Measurements from ENCODE around the gene ANKRD11.

ANKRD11 gene

GRCh38 chr16:89297156-89297874 is 193.0 kb downstream of the ANKRD11 start:
- DNase-seq (ENCODE audit: low read depth), result no peak

- no peak for DNase-seq (ENCODE audit: low read depth)
Measured at GRCh38 chr16:89295915-89296314, 194.4 kb downstream of the ANKRD11 start.

GRCh38 chr16:89295071-89295900 is 195.1 kb downstream of the ANKRD11 start:
- DNase-seq (ENCODE audit: low read depth), result no peak

GRCh38 chr16:89294486-89294885 is 195.9 kb downstream of the ANKRD11 start:
- no peak for DNase-seq (ENCODE audit: low read depth)

GRCh38 chr16:89293276-89294143 is 196.9 kb downstream of the ANKRD11 start:
- no peak for DNase-seq (ENCODE audit: low read depth)

- no peak for DNase-seq (ENCODE audit: low read depth)
Measured at GRCh38 chr16:89292443-89293078, 197.8 kb downstream of the ANKRD11 start.

- DNase-seq (ENCODE audit: low read depth), result no peak
Measured at GRCh38 chr16:89291776-89292175, 198.6 kb downstream of the ANKRD11 start.

GRCh38 chr16:89291363-89291762 is 199.0 kb downstream of the ANKRD11 start:
- DNase-seq (ENCODE audit: low read depth), result no peak

GRCh38 chr16:89290887-89291286 is 199.5 kb downstream of the ANKRD11 start:
- no peak for DNase-seq (ENCODE audit: low read depth)

GRCh38 chr16:89290472-89290871 is 199.9 kb downstream of the ANKRD11 start:
- DNase-seq (ENCODE audit: low read depth), result no peak

- DNase-seq (ENCODE audit: low read depth), result peak; percentile 54
Measured at GRCh38 chr16:89289428-89290395, 200.6 kb downstream of the ANKRD11 start.

- DNase-seq (ENCODE audit: low read depth), result no peak
Measured at GRCh38 chr16:89288966-89289365, 201.4 kb downstream of the ANKRD11 start.

- no peak for DNase-seq (ENCODE audit: low read depth)
Measured at GRCh38 chr16:89288577-89288844, 201.8 kb downstream of the ANKRD11 start.

- no peak for DNase-seq (ENCODE audit: low read depth)
Measured at GRCh38 chr16:89287777-89288576, 202.4 kb downstream of the ANKRD11 start.

- no peak for DNase-seq (ENCODE audit: low read depth)
Measured at GRCh38 chr16:89286096-89286495, 204.3 kb downstream of the ANKRD11 start.

- no peak for DNase-seq (ENCODE audit: low read depth)
Measured at GRCh38 chr16:89285381-89285780, 205.0 kb downstream of the ANKRD11 start.

GRCh38 chr16:89283449-89283848 is 206.9 kb downstream of the ANKRD11 start:
- DNase-seq (ENCODE audit: low read depth), result no peak

- no peak for DNase-seq (ENCODE audit: low read depth)
Measured at GRCh38 chr16:89282523-89282922, 207.8 kb downstream of the ANKRD11 start.

- no peak for DNase-seq (ENCODE audit: low read depth)
Measured at GRCh38 chr16:89281829-89282228, 208.5 kb downstream of the ANKRD11 start.

- DNase-seq (ENCODE audit: low read depth), result no peak
Measured at GRCh38 chr16:89281189-89281577, 209.2 kb downstream of the ANKRD11 start.

Data from stimulated activated CD8-positive, alpha-beta memory T cell treated with anti-CD3 and anti-CD28 coated beads, Interleukin-12 subunit alpha, Interleukin-12 subunit beta, amount 100 ng/mL, for 1 hour (primary cell).